ENCODE results near the gene AGK. TPM values are rescaled to one million over a fixed set of nuclear protein-coding genes. Genes with fewer than 3 reads are reported as not detected.

AGK gene
- total and polyA plus RNA-seq, 2 donors (not counting 1 experiment from before 2014, with no cell fraction given) = 12.8 to 26.1 TPM

DNA sequence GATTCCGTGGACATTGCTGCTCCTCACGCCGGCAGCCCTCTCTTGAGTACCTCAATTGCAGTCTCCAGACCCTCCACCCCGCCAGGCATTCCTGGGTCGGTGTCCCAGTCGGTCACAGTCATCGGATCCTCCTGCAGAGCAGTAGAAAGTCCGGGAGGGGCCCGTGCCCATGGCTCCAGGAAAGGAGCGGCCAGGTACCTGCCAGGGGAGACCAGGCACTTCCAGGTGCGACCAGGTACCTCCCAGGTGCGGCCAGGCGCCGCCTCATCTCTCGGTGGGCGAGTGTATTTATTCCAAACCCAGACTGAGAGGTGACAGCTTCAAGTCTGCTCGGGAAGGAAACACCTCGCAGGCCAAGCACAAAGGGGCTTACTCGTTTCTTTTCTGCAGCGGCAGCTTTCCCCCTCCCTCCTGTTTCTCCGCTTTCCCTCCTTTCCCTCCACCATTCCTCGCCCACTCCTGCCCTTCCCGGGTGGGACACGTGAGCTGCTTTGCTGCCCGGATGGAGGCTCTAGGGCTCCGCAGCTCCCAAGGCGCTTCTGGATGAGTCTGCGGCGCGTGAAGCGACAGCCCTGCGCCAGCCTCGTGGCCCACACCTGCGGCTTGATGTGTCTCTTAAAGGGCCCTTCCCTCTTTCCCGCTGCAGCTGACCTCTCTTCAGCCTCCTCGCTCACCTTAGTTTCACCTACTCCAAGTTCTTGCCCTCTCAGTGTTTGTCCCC lies 39.4 kb upstream of the AGK start:
- H3K9me3 ChIP-seq (ENCODE audit: control extremely low read depth in 1 of 3, control insufficient read depth in 2 of 3, insufficient read depth in 1 of 3, low read length in 2 of 3) = peaks cover 0 to 7% (median 0%) of the 10 kb centered on the region in 3 donors
- DNase-seq = peak; percentile 17
- Mint-ChIP-seq H3K9me3 (ENCODE audit: insufficient read depth) (no peaks in the 10 kb centered on the region), H3K27ac (no peak overlapping the region), H3K27me3 (peaks cover 48% of the 10 kb centered on the region), H3K4me1 (peaks cover 18% of the 10 kb centered on the region), H3K4me3 (peak overlapping the region; percentile 78)
- H3K4me2 ChIP-seq (replicated peaks; ENCODE audit: low read depth, low read length, poor library complexity, severe bottlenecking) = peak overlapping the region; percentile 64
- H3K4me1 ChIP-seq (ENCODE audit: control insufficient read depth in 2 of 2, insufficient read depth in 2 of 2, low read length in 2 of 2) = peaks cover 12 to 14% of the 10 kb centered on the region in 2 donors
- no peak overlapping the region for H3K27ac ChIP-seq (ENCODE audit: low read length in 2 of 2)
- 5% methylated on average over 36 of the region's 36 CpGs for WGBS (ENCODE audit: insufficient coverage)
- H3K9ac ChIP-seq (ENCODE audit: low read length) = peak overlapping the region; percentile 49
- intact Hi-C loops (cut with micrococcal nuclease) = no loop called here
- CTCF ChIA-PET = interaction anchor here (1.6 kb wide), 1 partner anchor 21 kb away, joined by 6 read pairs; no protein-coding TSS in a partner anchor
- H2AFZ ChIP-seq (ENCODE audit: insufficient read depth, low read depth, low read length, poor library complexity, severe bottlenecking) = peak overlapping the region; percentile 65
- H3K36me3 ChIP-seq (replicated peaks in 1 of 2; ENCODE audit: control extremely low read depth in 1 of 2, control insufficient read depth in 1 of 2, extremely low read depth in 1 of 2, insufficient read depth in 2 of 2, low read length in 1 of 2) = no peaks in the 10 kb centered on the region
- no peaks in the 10 kb centered on the region for H3K79me2 ChIP-seq (ENCODE audit: control insufficient read depth, insufficient read depth, low read length)
- H3K27me3 ChIP-seq (replicated peaks in 1 of 4; ENCODE audit: control extremely low read depth in 1 of 4, control insufficient read depth in 3 of 4, insufficient read depth in 4 of 4, low read length in 3 of 4) = peaks cover 0 to 25% (median 16%) of the 10 kb centered on the region in 4 experiments
- H4K20me1 ChIP-seq (ENCODE audit: control insufficient read depth, insufficient read depth, low read length, poor library complexity, severe bottlenecking) = no peaks in the 10 kb centered on the region
- POLR2A ChIA-PET = no interaction called here
- no peak for ATAC-seq (ENCODE audit: low read depth)
- H3K4me3 ChIP-seq (ENCODE audit: control extremely low read depth in 1 of 5, extremely low read depth in 1 of 5, insufficient read depth in 1 of 5, low read depth in 2 of 5, low read length in 4 of 5) = peak overlapping the region in 4 of 5 experiments; percentile 11 to 55 (median 40)
- TF ChIP-seq EZH2 (IDR thresholded peaks at IDR 0.05; ENCODE audit: borderline replicate concordance, insufficient read depth, low read depth, low read length, poor library complexity, severe bottlenecking) (no peak), CTCF (IDR thresholded peaks at IDR 0.05) (no peak)

DNA sequence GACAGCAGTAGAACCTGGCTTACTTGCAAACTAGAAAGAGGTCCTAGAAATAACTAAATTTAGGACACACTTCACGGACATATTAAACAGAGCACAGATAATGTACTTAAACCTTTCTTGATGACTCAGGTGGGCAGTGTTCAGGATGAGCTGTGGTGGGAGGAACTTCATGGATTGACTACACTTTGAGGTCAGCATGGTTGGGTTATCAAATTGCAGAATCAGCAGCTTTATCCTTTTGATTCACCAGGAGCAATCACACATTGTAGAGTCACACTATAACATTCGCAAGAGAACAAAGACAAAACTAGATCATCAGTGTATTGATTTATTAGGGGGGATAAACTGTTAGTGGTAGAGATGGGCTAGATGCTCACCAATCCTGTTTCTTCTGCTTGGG lies 38.6 kb upstream of the AGK start:
- Histone ChIP-seq H3K4me1 (ENCODE audit: control insufficient read depth in 2 of 2, insufficient read depth in 2 of 2, low read length in 2 of 2) (peaks cover 12 to 14% of the 10 kb centered on the region in 2 donors), H3K27ac (ENCODE audit: low read length in 2 of 2) (no peak overlapping the region)

More for the DNA sequence above, 38.6 kb upstream of the AGK start:
- WGBS (ENCODE audit: insufficient coverage) = no CpG with 5 or more reads among the region's 2 CpGs
- Histone ChIP-seq H3K36me3 (replicated peaks in 1 of 2; ENCODE audit: control extremely low read depth in 1 of 2, control insufficient read depth in 1 of 2, extremely low read depth in 1 of 2, insufficient read depth in 2 of 2, low read length in 1 of 2) (no peaks in the 10 kb centered on the region), H3K9ac (ENCODE audit: low read length) (peak overlapping the region; percentile 49), H3K4me2 (replicated peaks; ENCODE audit: low read depth, low read length, poor library complexity, severe bottlenecking) (peak overlapping the region; percentile 64), H3K27me3 (replicated peaks in 1 of 4; ENCODE audit: control extremely low read depth in 1 of 4, control insufficient read depth in 3 of 4, insufficient read depth in 4 of 4, low read length in 3 of 4) (peaks cover 0 to 27% (median 16%) of the 10 kb centered on the region in 4 experiments), H4K20me1 (ENCODE audit: control insufficient read depth, insufficient read depth, low read length, poor library complexity, severe bottlenecking) (no peaks in the 10 kb centered on the region), H2AFZ (ENCODE audit: insufficient read depth, low read depth, low read length, poor library complexity, severe bottlenecking) (peak overlapping the region; percentile 65), H3K4me3 (ENCODE audit: control extremely low read depth in 1 of 5, extremely low read depth in 1 of 5, insufficient read depth in 1 of 5, low read depth in 2 of 5, low read length in 4 of 5) (peak overlapping the region in 1 of 5 experiments; percentile 55), H3K9me3 (ENCODE audit: control extremely low read depth in 1 of 3, control insufficient read depth in 2 of 3, insufficient read depth in 1 of 3, low read length in 2 of 3) (peaks cover 0 to 5% (median 0%) of the 10 kb centered on the region in 3 donors), H3K79me2 (ENCODE audit: control insufficient read depth, insufficient read depth, low read length) (no peaks in the 10 kb centered on the region)
- H3K27ac Mint-ChIP-seq = no peak overlapping the region
- no peaks in the 10 kb centered on the region for H3K9me3 Mint-ChIP-seq (ENCODE audit: insufficient read depth)
- CTCF ChIA-PET = no interaction called here
- peaks cover 48% of the 10 kb centered on the region for H3K27me3 Mint-ChIP-seq
- TF ChIP-seq CTCF (IDR thresholded peaks at IDR 0.05) = no peak
- TF ChIP-seq EZH2 (IDR thresholded peaks at IDR 0.05; ENCODE audit: borderline replicate concordance, insufficient read depth, low read depth, low read length, poor library complexity, severe bottlenecking) = no peak
- POLR2A ChIA-PET = no interaction called here
- no peak for DNase-seq
- intact Hi-C loops (cut with micrococcal nuclease) = no loop called here
- ATAC-seq (ENCODE audit: low read depth) = no peak
- H3K4me1 Mint-ChIP-seq = peaks cover 18% of the 10 kb centered on the region
- peak overlapping the region; percentile 78 for H3K4me3 Mint-ChIP-seq
